Astrocyte of the cerebellum (primary cell): Measurements from ENCODE around the gene TSPAN7.

ENCODE experiments used
- DNase-seq: peaks from one replicate; pipeline ENCODE4 v3.0.0-alpha.2; 2011; ENCODE audit warnings: low read depth
- H3K4me3 ChIP-seq: 2 replicates; pipeline ENCODE4 v1.5.1; 2011; ENCODE audit warnings: mild to moderate bottlenecking, low read depth, low read length, moderate library complexity
- CTCF ChIP-seq: IDR thresholded peaks from 2 replicates; pipeline ENCODE4 v1.5.1; 2012; ENCODE audit warnings: low read length, low read depth, moderate library complexity, mild to moderate bottlenecking; ENCODE audit errors: missing control alignments
- in situ Hi-C: cut with HindIII; loops from 2 replicates; pipeline ENCODE4 v1.10.0; 2017; ENCODE audit warnings: low sequenced_read_pairs

TSPAN7 gene

GRCh38 chrX:38732866-38733265, 171.5 kb downstream of the TSPAN7 start:
- H3K4me3 ChIP-seq = no peak overlapping the region
- no peak for TF ChIP-seq CTCF
- no peak for DNase-seq
- in situ Hi-C loops = no loop called here
